ENCODE data around the gene NOTCH2.

GRCh38 chr1:119874186-119874585, 195.3 kb downstream of the NOTCH2 start:
- TF ChIP-seq, protein P1, sequence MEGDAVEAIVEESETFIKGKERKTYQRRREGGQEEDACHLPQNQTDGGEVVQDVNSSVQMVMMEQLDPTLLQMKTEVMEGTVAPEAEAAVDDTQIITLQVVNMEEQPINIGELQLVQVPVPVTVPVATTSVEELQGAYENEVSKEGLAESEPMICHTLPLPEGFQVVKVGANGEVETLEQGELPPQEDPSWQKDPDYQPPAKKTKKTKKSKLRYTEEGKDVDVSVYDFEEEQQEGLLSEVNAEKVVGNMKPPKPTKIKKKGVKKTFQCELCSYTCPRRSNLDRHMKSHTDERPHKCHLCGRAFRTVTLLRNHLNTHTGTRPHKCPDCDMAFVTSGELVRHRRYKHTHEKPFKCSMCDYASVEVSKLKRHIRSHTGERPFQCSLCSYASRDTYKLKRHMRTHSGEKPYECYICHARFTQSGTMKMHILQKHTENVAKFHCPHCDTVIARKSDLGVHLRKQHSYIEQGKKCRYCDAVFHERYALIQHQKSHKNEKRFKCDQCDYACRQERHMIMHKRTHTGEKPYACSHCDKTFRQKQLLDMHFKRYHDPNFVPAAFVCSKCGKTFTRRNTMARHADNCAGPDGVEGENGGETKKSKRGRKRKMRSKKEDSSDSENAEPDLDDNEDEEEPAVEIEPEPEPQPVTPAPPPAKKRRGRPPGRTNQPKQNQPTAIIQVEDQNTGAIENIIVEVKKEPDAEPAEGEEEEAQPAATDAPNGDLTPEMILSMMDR (IDR thresholded peaks at IDR 0.05) = no peak
- no peak for TF ChIP-seq POLR2A (IDR thresholded peaks at IDR 0.05)

Data from esophagus squamous epithelium (tissue), 4 donors.